HG02885 (cell line): ENCODE measurements around the gene SCFD2.

Experiments used
- ATAC-seq: cut with Tn5 transposase; IDR thresholded peaks from one replicate; pipeline ENCODE4 v1.9.1; 2021; ENCODE audit warnings: mild to moderate bottlenecking; ENCODE audit not compliant: unreplicated experiment, poor library complexity

Gene SCFD2

DNA sequence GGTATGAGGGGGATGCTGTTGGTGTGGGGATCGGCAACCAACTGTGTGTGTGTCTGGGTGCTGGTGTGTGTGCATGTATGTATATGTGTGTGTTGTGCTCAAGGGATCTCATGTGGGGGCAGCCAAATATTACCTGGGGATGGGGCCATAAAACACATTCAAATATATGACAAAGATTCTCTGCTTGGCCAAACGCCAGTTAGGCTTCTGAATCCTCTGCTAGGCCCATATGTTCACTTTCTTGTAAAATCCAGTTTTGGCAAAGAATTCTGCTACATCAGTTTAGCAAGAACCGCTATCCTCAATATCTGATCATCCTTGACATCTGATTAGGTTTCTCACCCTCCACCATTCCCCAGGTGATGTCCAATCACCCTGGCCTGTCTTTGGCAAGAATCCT, 397.2 kb downstream of the SCFD2 start:
- ATAC-seq, result no peak

DNA sequence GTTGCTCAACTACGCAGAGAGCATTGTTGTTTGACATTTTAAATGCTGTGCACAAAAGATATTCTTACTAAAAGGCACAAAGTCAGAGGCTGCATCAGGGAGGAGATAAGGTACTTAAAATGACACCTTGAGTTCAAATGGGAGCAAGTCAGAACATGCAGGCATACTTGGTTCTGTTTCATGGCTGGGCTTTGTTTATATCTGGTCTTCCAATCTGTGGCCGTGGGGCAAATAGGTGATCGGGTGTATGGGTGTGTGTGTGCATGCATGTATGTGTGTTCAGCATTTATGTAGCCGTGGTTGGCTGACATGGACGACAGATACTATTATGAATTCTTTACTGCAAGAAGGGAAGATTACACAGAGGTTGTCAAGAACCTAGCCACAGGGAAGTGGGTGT, 397.6 kb downstream of the SCFD2 start:
- no peak for ATAC-seq

DNA sequence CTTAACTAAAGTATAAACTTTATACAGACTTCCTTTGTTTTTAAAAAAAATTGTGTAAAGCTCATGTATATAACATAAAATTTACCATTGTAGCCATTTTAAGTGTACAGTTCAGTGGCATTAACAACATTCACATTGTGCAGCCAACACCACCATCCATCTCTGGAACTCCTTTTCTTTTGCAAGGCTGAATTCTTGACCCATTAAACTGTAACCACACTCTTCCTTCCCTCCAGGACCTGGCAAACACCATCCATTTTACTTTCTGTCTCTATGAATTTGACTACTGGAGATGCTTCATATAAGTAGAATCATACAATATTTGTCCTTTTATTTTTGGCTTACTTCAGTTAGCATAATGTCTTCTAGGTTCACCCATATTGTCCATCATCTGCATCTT, 399.1 kb downstream of the SCFD2 start:
- ATAC-seq, result no peak

GRCh38 chr4:52966172-52966571, 399.7 kb downstream of the SCFD2 start:
- ATAC-seq, result no peak

DNA sequence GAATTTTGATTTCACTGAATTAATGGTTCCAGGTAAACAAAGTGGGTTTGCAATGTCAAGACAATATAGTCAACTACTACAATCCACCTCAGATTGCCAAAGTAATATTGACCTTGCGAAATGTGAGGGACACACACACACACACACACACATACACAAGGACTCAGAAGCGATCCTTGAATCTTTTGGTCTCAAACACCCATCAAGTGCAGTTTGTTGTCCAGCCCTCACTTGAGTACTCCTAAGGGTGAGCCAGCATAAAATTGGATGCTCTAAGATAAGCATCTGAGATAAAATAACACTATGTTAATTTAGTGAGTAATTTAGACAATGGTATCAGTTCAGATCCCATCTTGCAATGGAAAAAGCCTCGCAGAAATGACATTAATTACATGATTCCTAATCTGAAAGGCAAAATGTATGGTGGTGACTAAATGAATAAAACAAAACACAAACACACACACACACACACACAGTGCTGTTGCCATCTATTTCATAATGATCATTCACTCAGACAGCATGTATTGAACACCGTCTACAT, 401.2 kb downstream of the SCFD2 start:
- no peak for ATAC-seq

DNA sequence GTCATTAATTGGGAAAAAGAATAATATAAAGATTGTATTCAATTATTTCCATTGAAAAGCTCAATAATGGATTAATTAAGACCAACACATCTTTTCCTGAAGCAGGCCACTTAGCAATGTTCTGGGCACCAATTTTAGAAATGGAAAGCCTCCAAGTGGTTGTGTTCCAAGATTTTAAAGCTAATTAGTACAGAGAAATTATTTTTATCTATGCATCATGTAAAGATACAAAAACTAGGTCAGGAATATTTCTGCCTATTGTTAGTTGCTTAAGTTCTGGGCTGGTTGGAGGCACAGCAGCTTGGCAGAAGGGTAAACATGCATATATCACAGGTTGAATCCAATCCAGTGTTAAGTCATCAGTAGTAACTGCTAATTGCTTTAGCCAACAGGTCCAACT, 401.9 kb downstream of the SCFD2 start:
- ATAC-seq, result no peak

GRCh38 chr4:52962721-52963120, 403.1 kb downstream of the SCFD2 start:
- ATAC-seq, result no peak

- ATAC-seq, result no peak
These were observed 404.0 kb downstream of the SCFD2 start for GRCh38 chr4:52961666-52962412.

- ATAC-seq, result no peak
These were observed 406.3 kb downstream of the SCFD2 start for GRCh38 chr4:52959541-52959940.

GRCh38 chr4:52957835-52958631, 407.8 kb downstream of the SCFD2 start:
- no peak for ATAC-seq

DNA sequence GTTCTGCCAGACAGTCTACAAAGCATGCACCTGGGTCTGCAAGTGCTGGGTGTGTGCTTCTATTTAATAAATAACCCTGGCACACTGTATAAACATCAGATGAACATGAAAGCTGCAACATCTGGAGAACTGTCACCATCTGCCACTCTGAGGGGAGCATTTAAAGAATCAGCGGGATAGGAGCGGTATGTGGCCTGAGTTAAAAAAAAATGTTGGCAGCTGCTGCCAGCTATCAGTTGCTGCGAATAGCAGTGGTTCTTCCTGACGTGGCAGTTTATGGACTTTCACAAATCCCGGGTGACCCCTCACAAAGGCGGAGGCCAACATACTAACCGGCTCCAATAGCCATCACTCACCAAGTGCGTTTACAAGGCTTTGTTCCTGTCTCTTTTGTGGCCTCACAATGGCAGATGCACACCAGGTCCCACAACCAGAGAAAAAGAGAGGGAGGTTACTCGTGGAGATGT, 408.6 kb downstream of the SCFD2 start:
- no peak for ATAC-seq

DNA sequence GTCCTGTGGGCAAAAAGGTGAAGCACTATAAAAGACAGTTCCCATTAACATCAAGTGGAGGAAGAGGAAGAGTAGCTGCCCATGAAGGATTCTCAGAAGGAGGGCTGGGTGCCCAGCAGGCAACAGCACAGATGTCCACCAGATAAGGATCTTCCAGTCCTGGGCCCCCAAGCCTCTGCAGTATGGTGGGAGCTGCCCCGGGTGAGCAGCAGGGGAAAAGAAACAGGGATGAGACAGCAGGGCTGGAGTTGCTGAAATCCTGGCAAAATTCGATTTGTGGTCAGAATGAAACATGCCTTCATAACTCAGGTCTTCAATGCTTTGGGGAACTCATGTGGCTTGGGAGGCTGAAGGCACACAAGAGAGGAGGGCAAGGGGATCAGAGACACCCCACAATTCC, 409.2 kb downstream of the SCFD2 start:
- no peak for ATAC-seq

DNA sequence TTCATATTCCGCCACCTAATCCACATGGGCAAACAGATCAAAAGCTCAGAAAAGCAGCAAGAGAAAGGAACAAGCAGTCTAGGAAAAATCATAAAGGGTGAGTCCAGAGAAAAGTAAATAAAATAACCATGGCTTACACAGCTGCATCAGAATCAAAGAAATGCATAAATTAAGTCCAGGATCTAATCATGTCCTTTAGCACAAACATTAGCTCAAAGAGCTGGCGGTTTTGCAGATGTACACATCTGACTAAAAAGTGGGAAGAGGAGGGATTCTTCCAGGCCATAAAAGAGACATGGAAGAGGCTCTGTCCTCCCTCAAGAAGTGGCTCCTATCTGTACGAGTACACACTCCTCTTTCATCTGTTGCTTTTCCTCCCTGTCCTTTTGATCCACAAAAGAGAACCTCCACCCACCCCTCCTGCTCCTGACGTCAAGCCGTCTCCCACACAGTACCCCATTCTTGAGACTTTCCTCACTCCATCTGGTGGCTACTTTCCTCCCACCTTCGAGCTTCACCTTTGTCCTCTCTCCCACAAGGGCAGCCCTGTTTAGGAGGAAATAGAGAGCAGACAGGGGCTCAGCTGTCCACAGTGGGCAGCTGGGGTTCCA, 411.2 kb downstream of the SCFD2 start:
- ATAC-seq, result no peak

DNA sequence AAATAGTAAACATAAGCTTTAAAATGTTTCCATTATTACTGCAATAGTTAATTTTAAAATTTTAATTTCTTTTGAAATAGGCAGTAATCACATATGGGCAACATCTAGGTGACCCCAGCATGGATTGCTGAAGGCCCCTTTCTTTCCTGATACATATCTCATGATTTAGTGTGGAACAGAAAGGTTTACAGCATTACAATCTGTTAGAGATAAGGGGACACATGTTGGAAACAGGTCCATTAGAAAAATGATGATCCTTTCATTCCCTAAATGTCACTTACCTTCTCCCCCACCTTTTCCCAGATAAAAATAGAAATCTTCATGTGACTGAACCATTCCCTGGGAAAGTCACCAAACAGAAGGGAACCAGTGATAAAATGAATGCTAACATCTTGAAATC, 413.3 kb downstream of the SCFD2 start:
- ATAC-seq, result no peak

DNA sequence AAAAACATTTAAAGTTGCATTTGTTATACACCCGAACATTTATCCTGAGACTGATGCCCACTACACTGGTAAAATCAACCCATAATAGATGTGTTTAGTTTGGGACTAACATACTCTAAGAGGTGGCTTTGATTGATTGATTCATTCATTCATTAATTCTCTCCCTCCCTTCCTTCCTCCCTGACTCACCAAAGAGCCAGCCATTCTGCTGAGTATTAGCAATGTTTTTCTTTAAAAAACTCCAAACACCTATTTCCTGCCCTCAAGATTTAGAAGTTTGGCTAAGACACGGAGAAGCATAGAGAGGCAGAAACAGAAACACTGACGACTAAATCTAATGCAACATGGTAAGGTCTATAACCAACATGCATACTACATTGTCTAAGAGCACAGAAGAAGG, 414.8 kb downstream of the SCFD2 start:
- no peak for ATAC-seq

DNA sequence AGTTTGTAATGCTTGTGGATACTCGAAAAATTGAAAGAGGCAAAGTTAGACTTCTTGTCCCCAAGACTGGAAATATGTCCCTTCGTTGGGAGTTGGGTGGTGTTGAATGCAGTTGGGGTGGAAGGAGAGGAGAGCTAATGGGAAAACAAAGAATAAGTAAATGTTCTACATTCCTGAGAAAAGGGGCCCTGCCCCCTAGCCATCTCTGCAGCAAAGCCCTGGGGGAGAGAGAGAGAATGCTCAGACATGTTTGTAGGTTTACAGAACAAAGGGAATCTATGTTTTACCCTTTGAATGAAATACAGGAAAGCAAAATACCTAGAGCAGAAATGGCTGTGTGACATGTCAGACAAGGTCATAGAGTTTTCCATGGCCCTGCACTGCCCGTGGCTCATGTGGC, 415.6 kb downstream of the SCFD2 start:
- no peak for ATAC-seq

DNA sequence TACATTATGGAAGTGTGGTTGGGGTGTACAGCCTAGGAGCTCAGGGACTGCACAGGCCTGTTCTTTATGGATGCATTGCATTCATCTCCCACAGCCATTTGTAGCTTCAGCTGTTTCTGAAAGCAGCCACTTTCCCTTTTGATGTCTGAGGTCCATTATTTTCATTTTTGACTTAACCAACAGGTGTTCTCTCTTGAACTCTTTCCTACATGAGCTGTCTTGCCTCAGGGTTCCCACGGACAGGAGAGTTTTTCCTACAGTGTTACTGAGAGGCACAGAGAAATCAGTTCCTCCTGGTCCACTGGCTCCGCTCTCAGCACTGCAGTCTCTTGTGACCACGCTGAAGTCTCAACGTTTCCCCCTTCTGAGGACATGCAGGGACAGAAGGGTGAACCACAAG, 416.5 kb downstream of the SCFD2 start:
- ATAC-seq, result no peak

- no peak for ATAC-seq
These were observed 417.8 kb downstream of the SCFD2 start for GRCh38 chr4:52948057-52948423.

- no peak for ATAC-seq
These were observed 418.3 kb downstream of the SCFD2 start for GRCh38 chr4:52947401-52948056.

DNA sequence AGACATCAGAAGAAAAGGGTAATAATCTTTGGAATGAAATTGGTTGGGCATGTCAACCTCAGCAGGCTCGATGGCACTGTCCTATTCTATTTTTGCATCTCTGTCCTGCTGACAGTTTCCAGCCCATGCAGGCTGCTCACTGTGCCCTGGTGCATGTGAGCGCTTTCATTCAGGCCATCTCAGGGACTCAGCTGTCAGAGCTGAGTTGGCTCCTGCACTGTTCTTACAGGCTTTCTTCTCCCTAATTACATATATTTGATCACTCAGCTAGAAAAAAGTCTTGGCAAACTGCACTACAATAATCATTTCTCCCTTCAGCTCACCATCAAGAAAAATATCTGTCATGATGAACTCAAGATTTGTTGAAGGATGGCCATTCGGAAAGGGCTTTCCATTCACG, 419.0 kb downstream of the SCFD2 start:
- ATAC-seq, result no peak

- no peak for ATAC-seq
These were observed 419.9 kb downstream of the SCFD2 start for GRCh38 chr4:52945982-52946381.
